SK-N-SH (cell line): Measurements from ENCODE around the gene CAST.

Source experiments
- JUND ChIP-seq: IDR thresholded peaks from 2 replicates; pipeline ENCODE4 v1.4.0; 2012
- MXI1 ChIP-seq: IDR thresholded peaks from 2 replicates; pipeline ENCODE4 v1.6.1; 2012; ENCODE audit warnings: mild to moderate bottlenecking, low read depth, low read length, improper control_type of control experiment
- POLR2AphosphoS5 ChIP-seq: IDR thresholded peaks from 2 replicates; pipeline ENCODE4 v1.6.1; 2012; ENCODE audit warnings: low read depth, low read length
- SIN3A ChIP-seq: IDR thresholded peaks from 2 replicates; pipeline ENCODE4 v1.6.1; 2012; ENCODE audit warnings: low read depth, mild to moderate bottlenecking, low read length, moderate library complexity, borderline replicate concordance
- TAF1 ChIP-seq: IDR thresholded peaks from 2 replicates; pipeline ENCODE4 v1.6.1; 2012; ENCODE audit warnings: low read depth, mild to moderate bottlenecking, low read length, moderate library complexity, borderline replicate concordance
- TF ChIP-seq, protein P1 (sequence below): fragments of 200-600 bp; sonication (generic); IDR thresholded peaks from 2 replicates; pipeline ENCODE4 v1.6.1; 2017; ENCODE audit warnings: antibody characterized with exemption, mild to moderate bottlenecking, moderate library complexity

DNA sequence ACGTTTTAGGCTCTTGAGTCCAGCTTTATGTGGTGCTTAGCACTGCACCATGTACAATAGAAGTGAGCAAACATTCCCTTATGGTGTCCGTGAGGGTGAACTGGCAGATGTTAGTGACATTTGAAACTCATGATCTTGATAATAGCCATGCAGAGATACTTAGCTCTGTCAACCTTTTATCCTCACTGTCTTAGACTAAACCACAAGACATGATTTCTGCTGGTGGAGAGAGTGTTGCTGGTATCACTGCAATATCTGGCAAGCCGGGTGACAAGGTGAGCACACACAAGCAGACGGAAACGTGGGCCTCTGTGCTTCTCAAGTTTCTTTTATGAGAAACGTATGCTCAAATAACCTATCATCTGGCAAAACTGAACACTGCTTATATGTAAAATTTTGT, 68.4 kb downstream of the CAST start:
- TF ChIP-seq, protein P1, sequence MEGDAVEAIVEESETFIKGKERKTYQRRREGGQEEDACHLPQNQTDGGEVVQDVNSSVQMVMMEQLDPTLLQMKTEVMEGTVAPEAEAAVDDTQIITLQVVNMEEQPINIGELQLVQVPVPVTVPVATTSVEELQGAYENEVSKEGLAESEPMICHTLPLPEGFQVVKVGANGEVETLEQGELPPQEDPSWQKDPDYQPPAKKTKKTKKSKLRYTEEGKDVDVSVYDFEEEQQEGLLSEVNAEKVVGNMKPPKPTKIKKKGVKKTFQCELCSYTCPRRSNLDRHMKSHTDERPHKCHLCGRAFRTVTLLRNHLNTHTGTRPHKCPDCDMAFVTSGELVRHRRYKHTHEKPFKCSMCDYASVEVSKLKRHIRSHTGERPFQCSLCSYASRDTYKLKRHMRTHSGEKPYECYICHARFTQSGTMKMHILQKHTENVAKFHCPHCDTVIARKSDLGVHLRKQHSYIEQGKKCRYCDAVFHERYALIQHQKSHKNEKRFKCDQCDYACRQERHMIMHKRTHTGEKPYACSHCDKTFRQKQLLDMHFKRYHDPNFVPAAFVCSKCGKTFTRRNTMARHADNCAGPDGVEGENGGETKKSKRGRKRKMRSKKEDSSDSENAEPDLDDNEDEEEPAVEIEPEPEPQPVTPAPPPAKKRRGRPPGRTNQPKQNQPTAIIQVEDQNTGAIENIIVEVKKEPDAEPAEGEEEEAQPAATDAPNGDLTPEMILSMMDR = no peak
- TF ChIP-seq SIN3A = no peak
- no peak for TF ChIP-seq TAF1
- TF ChIP-seq JUND = no peak
- no peak for TF ChIP-seq POLR2AphosphoS5
- TF ChIP-seq MXI1 = no peak
